GM18517 (cell line): ENCODE results near the gene TGFA.
A peak's percentile ranks its signal among the peaks of the same experiment; 100 is the strongest.

Source experiments
- ATAC-seq: cut with Tn5 transposase; IDR thresholded peaks from one replicate; pipeline ENCODE4 v1.9.1; 2021; ENCODE audit warnings: mild to moderate bottlenecking, moderate library complexity; ENCODE audit not compliant: unreplicated experiment

Gene TGFA

DNA sequence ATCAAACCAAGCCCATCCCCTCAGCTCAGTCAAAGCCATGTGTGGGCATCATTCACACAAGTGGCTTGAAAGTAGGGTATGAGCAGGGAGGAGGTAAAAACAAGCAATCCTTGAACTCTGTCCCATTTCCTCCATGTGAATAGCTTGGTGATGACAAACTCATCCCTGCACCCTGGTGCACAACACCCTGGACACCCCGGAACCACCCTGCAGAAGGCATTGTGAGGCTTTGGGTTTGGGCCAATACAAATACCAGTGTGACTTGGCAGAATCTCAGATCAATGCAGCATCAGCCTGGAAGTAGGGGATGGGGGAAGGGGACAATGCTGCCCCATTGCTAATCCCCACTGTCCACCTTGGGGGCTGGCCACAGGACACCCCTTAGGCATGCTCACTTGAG is 28.6 kb downstream of the TGFA start:
- ATAC-seq: no peak

DNA sequence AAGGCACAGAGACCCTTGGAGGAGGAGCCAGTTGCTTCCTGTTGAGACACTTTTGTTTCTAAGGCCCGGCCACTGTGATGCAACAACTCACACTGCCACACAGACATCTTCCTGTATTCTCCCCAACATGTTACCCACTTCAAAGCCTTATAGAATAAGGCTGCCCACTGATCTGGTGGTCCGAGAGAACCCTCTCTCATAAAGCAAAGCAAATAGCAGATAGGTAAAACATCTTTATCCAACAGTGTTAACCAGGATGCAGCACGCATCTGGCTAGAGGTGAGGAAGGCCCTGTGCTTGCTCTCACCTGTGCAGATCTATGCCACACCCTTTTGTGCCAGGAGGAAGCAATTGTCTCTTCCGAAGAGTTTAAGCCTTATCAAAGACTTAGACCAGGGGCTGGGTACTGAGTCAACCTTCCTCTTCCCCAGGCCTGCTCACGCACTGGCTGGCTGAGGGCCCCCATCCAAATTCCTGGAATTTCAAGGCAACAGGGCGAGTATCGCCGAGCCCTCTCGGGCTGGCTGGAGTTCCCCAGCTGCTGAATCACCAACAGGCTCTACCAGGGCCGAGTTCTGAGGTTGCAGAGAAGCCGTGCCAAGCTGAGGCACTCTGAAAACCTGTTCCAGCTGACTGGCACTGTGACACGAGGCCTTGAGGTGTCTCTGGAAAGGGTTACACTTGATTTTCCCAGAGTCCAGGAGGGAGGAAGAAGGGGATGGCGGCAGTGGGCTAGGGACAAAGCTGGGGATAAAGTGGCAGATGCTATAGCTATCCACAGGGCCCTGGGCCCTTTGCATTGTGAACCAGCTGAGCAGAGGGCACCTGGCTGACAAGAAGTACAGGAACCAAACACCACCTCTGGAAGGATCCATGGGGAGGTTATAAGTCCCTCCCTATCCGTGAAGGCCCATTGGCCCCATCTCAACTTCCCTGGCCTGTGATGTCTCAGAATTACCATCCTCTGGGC is 29.3 kb downstream of the TGFA start:
- no peak for ATAC-seq

DNA sequence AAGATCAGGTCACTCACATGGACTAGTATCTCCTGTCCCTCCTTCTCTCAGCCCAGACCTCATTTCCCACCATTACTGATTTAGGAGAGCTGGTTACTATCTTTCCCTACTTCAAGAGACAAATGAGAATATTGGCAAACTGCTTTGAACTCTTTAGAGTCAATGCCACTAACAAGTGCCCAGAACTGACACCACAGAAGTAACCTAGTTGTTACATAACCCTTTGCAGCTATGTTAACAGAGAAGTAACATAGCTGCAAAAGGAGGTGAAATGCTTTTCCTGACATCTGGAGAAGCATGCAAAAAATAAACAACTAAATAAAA is 30.0 kb downstream of the TGFA start:
- ATAC-seq: no peak

DNA sequence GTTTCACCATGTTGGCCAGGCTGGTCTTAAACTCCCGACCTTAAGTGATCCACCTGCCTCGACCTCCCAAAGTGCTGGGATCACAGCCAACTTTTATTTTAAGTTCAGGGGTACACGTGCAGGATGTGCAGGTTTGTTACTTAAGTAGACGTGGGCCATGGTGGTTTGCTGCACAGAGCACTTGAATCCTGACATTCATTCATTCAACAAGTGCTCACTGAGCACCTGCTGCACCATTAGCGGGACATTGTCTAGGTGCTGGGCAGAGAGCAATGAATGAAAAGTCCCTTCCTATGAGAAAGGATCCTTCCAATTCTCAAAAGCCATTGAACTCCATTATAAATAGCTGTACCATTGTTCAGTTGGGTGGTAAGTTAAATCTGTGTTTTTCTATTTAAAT is 31.0 kb downstream of the TGFA start:
- no peak for ATAC-seq

DNA sequence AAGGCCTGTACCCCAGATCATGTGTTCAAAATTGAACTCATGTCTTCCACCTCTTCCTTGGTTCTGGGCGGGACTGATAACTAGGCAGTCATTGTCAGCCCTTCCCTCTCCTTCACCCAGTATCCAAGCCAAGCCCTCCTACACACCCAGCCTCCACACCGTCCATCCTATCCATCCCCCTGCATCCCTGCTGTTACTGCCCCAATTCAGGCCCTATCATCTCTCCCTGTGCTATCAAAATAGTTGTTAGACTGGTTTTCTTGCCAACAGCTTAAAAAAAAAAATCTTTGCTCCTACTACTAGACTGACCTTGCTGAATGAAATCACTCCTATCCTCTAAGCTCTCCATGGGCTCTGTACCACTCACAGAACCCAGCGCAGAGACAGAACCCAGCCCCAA is 32.8 kb downstream of the TGFA start:
- ATAC-seq: no peak

DNA sequence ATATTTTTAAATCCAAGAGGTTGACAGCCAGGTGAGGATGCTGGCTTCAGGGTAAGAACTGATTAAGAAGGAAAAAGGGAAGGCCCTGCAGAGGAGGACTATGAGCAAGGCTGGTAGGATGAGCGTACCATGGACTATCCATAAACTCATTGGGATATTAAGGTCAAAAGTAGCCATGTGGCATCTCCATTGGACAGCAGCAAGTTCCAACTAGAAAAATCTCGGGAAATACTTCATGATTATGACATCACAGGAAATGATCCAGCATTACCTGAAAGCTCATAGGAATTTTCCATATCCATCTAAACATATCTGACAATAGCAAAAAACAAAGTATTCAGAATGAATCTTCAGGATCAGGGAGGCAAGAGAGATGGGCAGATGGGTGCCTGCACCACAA is 34.2 kb downstream of the TGFA start:
- ATAC-seq: no peak

DNA sequence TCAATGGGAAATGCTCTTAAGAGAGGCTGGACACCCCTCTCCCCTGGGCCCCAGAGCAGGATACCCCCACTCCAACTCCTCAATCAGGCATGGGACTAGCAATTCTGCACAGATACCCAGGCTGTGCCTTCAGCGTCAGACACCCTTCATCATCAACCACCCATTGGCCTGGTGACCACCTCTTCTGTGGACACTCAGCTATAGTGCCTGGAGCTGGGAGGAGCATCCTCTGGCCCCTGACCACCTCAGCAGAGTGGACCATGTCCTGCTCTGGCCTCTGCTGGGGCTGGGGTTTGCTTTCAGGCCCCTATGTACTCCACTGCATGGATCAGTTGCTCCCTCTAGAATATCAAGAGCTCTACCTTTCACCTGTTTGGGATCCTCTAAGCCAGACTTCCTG is 35.1 kb downstream of the TGFA start:
- no peak for ATAC-seq

DNA sequence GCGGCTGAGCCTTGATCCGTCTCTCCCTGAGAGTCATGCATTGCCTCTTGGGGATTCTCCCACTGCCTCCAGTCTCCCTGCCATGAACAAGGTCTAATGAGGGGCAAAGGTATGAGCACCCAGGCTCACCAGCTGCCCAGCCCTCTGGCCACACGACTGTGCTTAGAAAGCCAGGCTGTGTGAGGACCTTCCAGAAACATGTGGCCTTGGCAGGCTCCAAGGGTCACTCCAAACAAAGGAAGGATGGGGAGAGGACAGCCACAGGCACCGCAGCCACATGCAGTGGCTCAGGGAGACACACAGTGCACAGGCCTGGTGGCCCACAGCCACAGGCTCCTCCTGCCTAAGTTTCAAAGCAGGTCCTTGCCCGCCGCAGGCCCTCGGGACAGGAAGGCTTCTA is 35.8 kb downstream of the TGFA start:
- ATAC-seq: no peak

DNA sequence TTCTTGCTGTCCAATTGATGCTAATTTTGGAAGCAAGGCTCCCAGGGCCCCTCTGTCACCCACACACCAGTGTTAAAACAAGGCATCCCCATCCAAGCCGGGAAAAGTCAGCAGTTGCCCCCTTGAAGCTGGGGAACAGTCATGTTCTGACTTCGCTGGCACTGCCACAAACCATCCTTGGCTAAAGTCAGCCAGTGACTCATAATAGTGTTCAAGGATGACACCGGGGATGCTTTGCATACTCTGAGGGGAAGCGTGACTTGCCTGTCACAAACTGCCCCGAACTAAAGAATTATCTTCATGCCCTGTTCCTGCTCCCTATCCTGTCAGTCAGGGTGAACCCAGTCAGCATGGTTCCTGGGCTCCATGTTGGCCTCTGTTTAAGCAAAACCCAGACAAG is 37.0 kb downstream of the TGFA start:
- ATAC-seq: peak; percentile 93

DNA sequence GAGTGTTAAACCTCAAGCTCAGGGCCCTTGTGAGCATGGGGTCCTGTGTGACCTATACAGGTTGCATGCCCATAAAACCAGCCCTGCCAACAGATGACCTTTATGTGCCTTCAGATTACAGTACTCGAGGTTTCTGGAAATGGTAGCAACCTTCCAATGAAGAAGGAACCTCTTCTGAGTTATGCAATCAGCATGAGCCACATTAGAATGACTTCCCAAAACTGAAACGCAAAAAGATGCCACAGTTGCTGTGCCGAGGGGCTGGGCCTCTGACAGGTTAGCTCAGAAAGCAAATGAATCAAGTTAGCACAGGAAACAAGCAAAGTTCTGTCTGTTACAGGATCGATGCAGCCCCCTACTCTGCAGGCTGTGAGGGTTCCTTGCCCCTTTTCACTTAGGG is 37.7 kb downstream of the TGFA start:
- no peak for ATAC-seq

DNA sequence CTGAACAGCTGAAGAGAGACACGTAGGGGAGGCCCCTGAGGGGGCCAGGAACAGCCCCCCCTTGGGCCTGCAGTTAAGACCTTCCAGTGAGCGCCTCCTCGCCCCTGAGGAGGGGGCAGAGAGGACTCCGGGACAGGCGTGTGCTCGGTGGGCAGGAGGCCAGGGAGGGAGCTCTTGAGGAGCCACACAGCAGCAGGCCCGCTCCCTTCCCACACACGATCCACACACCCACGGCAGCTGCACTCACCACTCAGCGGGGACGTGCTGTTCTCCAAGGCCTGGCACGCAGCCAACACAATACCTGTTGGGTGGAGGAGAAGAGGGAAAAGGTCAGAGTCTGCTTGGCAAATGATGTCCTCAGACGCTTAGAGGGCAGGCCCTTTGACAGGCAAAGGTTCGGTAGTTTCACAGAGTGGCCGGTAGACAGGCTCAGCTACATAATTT is 39.0 kb downstream of the TGFA start:
- ATAC-seq: no peak

DNA sequence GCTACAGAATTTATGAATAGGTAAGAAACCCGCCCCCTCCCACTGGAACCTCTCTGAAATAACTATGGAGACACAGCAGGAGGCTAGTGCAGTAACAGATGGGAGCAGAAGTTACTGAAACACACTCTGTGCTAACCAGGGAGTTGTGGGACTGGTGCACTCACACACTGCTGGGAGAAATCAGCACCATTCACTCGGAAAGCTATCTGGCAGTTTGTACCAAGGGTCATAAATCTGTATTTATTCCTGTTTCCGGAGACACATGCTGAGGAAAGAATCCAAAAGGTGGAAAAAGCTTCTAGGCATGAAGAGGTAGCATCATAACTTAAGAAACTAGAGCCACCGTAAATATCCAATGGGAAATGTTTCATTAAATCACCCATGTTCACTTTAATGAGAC is 39.9 kb downstream of the TGFA start:
- ATAC-seq: no peak

DNA sequence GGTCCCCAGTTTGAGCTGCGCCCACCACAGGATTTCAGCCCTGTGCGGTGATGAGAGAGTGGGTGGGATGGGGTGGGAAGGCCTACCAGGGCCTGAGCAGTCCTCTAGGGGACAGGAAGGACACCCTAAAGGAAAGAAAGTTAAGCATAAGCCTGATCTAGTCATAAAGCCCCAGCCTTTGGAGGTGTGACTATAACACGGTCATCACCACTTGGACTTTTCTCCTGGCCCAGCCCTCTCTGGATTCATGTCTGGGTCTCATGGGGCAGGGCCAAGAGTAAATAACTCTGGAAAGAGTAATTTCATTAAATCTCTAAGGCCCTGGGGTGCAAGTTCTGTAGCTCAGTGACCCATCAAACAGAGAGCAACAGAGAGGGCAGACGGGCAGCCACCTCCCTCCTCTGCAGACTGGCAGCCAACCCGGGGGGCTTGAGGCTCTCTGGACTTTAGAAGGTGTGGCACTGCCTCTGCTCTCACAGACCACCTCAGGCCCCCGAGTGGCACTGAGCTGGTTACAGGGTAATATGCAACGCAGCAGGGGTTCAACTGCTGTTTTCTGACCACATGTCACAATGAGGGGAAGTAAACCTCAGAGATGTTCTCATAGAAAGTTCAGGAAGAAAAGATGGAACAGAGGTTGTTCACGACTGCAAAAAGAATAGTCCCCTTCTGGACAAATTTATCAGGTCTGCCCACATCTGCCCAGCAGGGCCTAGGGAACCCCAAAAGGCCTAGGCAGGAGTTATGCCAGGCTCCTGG is 41.5 kb downstream of the TGFA start:
- no peak for ATAC-seq

DNA sequence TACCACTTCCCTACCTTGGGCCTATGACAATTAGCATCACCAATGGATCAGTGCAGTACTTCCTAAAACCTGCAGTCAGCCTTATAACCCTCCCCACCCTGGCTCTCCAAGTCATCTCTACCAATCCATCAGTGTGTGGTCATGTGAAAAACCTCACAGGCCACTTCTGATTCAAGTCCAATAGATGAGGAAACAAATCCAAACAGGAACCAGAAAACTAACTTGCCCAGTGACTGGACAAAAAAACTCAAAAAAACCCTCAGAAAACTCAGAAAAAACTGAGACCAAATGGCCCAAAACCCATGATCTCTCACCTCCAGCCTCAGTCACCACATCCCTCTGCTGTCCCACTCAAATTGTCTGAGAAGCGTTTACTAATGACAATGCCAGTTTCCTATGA is 43.3 kb downstream of the TGFA start:
- ATAC-seq: no peak

DNA sequence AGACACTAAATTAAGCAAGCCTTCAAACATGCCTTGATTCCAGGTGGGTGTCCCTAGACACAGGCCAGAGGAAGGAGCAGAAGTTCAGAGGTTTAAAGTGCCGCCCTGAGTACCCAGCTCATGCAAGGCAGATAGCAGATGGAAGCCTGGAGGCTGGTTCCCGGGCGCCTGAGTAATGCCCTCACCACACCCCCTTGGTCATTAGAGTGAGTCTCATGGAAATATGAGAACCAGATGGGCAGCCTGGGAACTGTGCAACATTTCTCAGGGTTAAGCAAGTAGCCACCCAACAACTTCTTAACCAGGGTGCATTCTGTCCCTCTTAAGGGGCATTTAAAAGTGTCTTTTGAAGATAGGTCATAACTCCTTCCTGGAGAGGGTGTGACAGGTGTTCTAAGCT is 44.1 kb downstream of the TGFA start:
- no peak for ATAC-seq

DNA sequence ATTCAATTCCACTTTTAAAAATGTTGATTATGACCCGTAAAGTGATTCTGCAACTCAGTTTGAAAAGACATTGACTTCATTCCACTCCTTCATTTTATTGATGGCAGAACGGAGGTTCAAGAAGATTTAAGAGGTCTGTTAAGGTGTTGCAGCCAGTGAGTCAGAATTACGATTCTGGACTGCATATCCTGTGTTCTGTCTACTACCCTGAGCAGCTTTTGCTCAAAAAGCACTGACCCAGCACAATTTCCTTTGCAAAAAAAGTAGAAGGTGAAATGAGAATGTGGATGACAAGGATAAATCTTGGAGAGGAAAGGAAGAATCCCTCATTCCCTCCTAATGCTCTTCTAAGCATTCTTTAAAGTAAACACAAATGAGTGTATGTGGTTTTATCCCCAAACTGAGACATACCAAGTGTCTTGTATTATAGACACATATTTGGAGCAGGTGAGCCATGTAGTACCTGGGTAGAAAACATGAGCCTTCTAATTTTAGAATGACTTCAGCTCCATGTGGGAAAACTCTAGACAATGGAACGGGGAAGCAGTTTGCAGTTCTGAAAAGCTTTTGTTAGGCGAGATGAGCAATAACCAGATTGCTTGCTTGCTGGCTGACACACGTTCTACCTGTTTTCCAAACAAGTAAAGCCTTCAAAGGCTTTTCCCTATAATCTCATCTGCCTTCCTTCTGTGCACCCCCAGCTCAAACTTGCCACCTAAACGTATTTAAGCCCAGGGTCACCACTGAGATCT is 44.7 kb downstream of the TGFA start:
- ATAC-seq: no peak

DNA sequence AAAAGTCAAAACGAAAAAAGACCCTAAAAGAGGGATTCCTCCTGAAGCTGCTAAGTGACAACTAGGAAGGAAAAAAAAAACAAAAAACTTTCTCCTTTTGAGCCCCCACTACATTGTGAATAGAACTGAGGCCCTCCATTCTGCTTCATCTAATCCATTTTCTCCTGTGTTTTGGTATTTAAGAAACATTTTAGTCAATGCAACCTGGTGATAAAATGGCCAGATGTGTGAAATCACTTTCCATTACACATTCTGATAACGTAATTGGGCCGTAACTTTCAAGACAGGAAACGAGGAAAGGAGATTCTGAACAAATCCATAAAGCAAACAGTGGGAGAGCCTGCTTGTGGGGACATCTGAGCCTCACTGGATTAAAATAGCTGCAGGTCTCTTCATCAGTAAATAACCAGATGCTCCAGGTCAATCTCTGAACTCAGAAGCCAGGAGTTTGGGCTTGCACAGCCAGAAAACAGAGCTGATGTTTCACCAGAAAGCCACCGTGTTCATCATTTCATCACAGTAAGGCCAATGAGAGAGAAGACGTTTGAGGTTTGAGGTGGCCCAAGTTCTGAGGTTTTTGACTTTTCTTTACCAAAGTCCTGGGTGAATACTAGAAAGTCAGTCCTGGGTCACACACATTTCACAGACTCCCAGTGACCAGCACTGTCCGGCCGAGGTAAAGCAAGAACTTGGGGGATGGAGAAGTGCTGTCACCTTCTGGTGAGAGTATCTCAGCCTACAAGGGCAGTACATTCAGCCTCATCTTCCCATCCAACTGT is 47.8 kb downstream of the TGFA start:
- no peak for ATAC-seq

DNA sequence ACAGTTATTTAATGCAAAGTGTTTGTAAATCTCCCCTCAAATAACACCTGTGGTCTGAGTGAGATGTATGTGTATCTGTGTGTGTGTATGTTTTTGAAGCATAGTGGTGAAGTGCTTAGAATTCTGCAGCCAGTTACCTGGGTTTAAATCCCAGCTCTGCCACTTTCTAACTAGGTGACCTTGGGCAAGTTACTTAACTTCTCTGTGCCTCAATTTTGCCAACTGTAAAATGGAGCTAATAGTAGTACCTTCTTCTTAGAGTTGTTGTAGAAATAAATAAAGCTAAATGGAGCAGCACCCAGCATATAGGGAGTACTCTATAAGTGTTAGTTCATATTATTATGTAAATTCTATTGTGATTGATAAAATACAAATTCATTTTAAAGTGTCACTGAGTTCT is 48.9 kb downstream of the TGFA start:
- ATAC-seq: no peak

DNA sequence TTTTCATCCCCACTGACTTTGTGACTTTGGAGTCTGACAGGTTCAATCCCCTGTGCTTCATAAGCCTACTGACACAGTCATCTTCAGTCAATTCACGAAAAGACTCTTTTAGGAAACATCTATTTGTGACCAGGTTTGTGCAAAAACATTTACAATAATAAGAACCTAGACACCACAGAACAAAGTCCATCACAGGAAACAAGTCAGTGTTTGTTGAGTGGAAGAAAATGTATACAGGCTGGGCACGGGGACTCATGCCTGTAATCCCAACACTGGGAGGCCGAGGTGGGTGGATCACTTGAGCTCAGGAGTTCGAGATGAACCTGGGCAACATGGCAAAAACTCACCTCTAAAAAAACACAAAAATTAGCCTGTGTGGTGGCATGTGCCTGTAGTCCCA is 49.7 kb downstream of the TGFA start:
- no peak for ATAC-seq

DNA sequence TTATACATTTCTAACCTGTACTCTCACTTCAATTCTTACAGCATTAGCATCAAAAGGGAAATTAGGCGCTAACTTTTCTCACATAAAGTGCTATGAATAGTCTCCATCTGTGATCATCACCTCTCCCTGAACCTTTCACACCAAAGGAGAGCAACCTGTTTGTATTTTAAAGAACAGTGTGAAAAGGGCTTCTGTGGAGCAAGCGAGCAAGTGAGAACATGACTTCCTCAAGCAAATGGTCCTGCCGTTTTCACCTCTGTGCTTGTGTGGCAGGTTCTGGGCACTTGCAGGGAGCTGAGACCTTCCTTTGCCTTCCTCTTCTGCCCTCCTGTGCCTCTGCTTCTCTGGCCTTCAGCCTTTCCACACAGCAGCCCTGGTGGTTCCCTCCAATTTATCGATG is 51.9 kb downstream of the TGFA start:
- no peak for ATAC-seq

DNA sequence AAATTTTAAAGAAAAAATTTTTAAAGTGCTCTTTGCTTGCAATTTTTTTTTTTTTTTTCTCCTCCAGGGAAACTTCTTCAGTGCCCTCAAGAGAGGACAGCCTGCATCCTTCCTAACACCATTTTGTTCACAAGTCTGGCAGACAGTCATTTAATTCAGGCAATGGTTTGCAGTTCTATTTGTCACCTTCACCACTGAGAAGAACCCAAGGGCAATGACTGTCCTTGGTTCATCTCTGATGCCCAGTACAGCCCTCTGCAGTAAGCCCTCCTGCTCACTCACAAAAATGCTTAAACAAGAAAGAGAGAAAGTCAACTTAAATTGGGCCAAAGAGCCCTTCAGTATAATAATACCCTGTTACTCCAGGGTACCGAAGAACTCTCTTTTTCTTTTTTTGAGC is 52.4 kb downstream of the TGFA start:
- ATAC-seq: no peak
